ENCODE measurements around the gene ACOXL. TPM values are rescaled to one million over a fixed set of nuclear protein-coding genes. Genes with fewer than 3 reads are reported as not detected.

ACOXL gene
- total and polyA plus RNA-seq, 9 of the 15 experiments (the other 6 are each of a cell fraction or from before 2014, with no cell fraction given) = 0.31 to 0.56 TPM; not detected in 7

DNA sequence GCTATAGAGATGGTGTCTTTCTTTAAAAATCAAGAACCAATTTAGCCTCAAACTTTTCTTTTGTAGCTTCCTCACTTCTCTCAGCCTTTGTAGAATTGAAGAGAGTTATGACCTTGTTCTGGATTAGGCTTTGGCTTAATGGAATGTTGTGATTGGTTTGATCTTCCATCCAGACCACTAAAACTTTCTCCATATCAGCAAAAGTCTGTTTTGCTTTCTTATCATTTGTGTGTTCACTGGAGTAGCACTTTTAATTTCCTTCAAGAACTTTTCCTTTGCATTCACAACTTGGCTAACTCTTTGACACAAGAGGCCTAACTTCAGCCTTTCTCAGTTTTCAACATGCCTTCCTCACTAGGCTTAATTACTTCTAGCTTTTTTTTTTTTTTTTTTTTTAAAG lies 193.1 kb downstream of the ACOXL start:
- no peak overlapping the region for H2AFZ ChIP-seq (ENCODE audit: low read depth, low read length)
- intact Hi-C loops (cut with micrococcal nuclease) = no loop called here
- POLR2A ChIA-PET = no interaction called here

More for the DNA sequence above, 193.1 kb downstream of the ACOXL start:
- TF ChIP-seq CCNT2 (IDR thresholded peaks at IDR 0.05; ENCODE audit: borderline replicate concordance, extremely low read depth, insufficient read length, low read depth, low read length) = no peak
- no peak for TF ChIP-seq SMARCA4 (IDR thresholded peaks at IDR 0.05)
- TF ChIP-seq ZNF174 (CRISPR knock-in tag; IDR thresholded peaks at IDR 0.05) = no peak
- TF ChIP-seq CCAR2 (IDR thresholded peaks at IDR 0.05; ENCODE audit: low read depth, low read length) = no peak
- TF ChIP-seq SETDB1 (IDR thresholded peaks at IDR 0.05; ENCODE audit: low read length) = no peak
- TF ChIP-seq ZMIZ1 (IDR thresholded peaks at IDR 0.05; ENCODE audit: low read depth in 2 of 2, low read length in 2 of 2) = no peak
- no peak for TF ChIP-seq KHSRP (IDR thresholded peaks at IDR 0.05)
- no peak for TF ChIP-seq U2AF2 (optimal IDR thresholded peaks at IDR 0.05; ENCODE audit: low read depth, low read length)
- TF ChIP-seq SNRNP70 (optimal IDR thresholded peaks at IDR 0.05; ENCODE audit: low read depth, low read length) = no peak
- TF ChIP-seq NELFE (IDR thresholded peaks at IDR 0.05; ENCODE audit: insufficient read depth, insufficient read length) = no peak
- no peak for TF ChIP-seq SP1 (CRISPR knock-in tag; IDR thresholded peaks at IDR 0.05)
- no peak for TF ChIP-seq ZNF780A (CRISPR knock-in tag; IDR thresholded peaks at IDR 0.05)
- no peak for TF ChIP-seq NFATC3 (IDR thresholded peaks at IDR 0.05)
- TF ChIP-seq, protein P1, sequence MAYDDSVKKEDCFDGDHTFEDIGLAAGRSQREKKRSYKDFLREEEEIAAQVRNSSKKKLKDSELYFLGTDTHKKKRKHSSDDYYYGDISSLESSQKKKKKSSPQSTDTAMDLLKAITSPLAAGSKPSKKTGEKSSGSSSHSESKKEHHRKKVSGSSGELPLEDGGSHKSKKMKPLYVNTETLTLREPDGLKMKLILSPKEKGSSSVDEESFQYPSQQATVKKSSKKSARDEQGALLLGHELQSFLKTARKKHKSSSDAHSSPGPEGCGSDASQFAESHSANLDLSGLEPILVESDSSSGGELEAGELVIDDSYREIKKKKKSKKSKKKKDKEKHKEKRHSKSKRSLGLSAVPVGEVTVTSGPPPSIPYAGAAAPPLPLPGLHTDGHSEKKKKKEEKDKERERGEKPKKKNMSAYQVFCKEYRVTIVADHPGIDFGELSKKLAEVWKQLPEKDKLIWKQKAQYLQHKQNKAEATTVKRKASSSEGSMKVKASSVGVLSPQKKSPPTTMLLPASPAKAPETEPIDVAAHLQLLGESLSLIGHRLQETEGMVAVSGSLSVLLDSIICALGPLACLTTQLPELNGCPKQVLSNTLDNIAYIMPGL (CRISPR knock-in tag; IDR thresholded peaks at IDR 0.05) = no peak
- no peak for TF ChIP-seq RBM22 (IDR thresholded peaks at IDR 0.05; ENCODE audit: low read depth, low read length, poor library complexity, severe bottlenecking)
- DNase-seq (ENCODE audit: extremely low read depth in 1 of 4, low spot score in 3 of 4) (no peak), ATAC-seq (no peak), FAIRE-seq (no peak)
- Histone ChIP-seq H3K9ac (ENCODE audit: insufficient read depth in 1 of 2, low read depth in 2 of 2, low read length in 2 of 2) (no peak overlapping the region), H3K4me2 (ENCODE audit: insufficient read depth, low read length) (no peak overlapping the region), H3K27me3 (ENCODE audit: control insufficient read depth in 2 of 2, insufficient read depth in 2 of 2, low read length in 2 of 2) (no peaks in the 10 kb centered on the region), H3K36me3 (ENCODE audit: control insufficient read depth, insufficient read depth, low read length) (no peaks in the 10 kb centered on the region), H3K4me1 (replicated peaks in 1 of 2; ENCODE audit: control insufficient read depth in 2 of 2, insufficient read depth in 2 of 2, low read length in 2 of 2) (no peaks in the 10 kb centered on the region), H3K9me3 (replicated peaks; ENCODE audit: control insufficient read depth, insufficient read depth, low read depth, low read length) (no peaks in the 10 kb centered on the region), H4K20me1 (replicated peaks; ENCODE audit: control insufficient read depth, insufficient read depth, low read length) (no peaks in the 10 kb centered on the region), H3K9me1 (ENCODE audit: control insufficient read depth, insufficient read depth, low read length) (no peaks in the 10 kb centered on the region), H3K4me3 (no peak overlapping the region), H3K27ac (ENCODE audit: extremely low read depth, low read depth, low read length) (no peak overlapping the region), H3K79me2 (ENCODE audit: control insufficient read depth, insufficient read depth, low read length) (no peaks in the 10 kb centered on the region)
- BruUV-seq (replicated peaks) = no TSS peak
- in situ Hi-C loops (cut with MboI) = no loop called here
- CTCF ChIA-PET (ENCODE audit: low intra/inter-chr PET ratio) = no interaction called here

Measured in K562 (cell line).